HCT116 (cell line): Measurements from ENCODE around the gene GDNF. TPM values are rescaled to one million over a fixed set of nuclear protein-coding genes. Genes with fewer than 3 reads are reported as not detected.

ENCODE experiments used
- ATAC-seq: fragments of 200-7000 bp; cut with Tn5 transposase; 2 replicates; pipeline ENCODE4 v1.9.1; 2020; ENCODE audit warnings: mild to moderate bottlenecking, moderate library complexity
- BruUV-seq: library from RNA; stranded (reverse); fragments of 400-500 nt; replicated peaks from 2 replicates; lab custom pipeline; 2021; lab: Mats Ljungman, UMichigan
- CTCF ChIA-PET: fragments of 300-600 bp; sonication (Branson Sonifier 250); formaldehyde crosslinking; loops from one replicate; lab custom pipeline; 2021; ENCODE audit warnings: antibody characterized with exemption; lab: Charles Lee
- POLR2A ChIA-PET: fragments of 300-600, 350-600 bp; sonication (Branson Sonifier 250); formaldehyde crosslinking; loops from one replicate; lab custom pipeline; 2021; ENCODE audit warnings: antibody characterized with exemption; lab: Charles Lee
- RAD21 ChIA-PET, 2 experiments: fragments of 300-600 bp; sonication (Branson Sonifier 250); formaldehyde crosslinking; loops; one replicate each; lab custom pipeline; 2023; ENCODE audit warnings: low total read pairs in 2 of 2; ENCODE audit not compliant: uncharacterized antibody in 2 of 2, unreplicated experiment in 2 of 2, low non-redundant PET in 1 of 2; lab: Charles Lee
- DNase-seq: peaks from one replicate; pipeline ENCODE4 v3.0.0-alpha.2; 2010; ENCODE audit warnings: low read depth, low spot score
- H2AFZ ChIP-seq: fragments of 200-600 bp; shearing (Covaris generic), sonication (generic); 2 replicates; pipeline ENCODE4 v1.6.1; 2017; ENCODE audit warnings: low read depth, mixed run types, mixed read lengths, antibody characterized with exemption, low read length; ENCODE audit not compliant: poor library complexity, severe bottlenecking
- H3K27ac ChIP-seq: 2 replicates; pipeline ENCODE4 v1.5.1; 2012; ENCODE audit warnings: low read depth, low read length
- H3K27me3 ChIP-seq: fragments of 200-600 bp; sonication (generic); 2 replicates; pipeline ENCODE4 v1.6.1; 2016; ENCODE audit warnings: mixed run types, low read length, mixed read lengths; ENCODE audit not compliant: insufficient read depth
- H3K36me3 ChIP-seq, 2 experiments: fragments of 200-500 bp in 1 of 2; fragments of 200-600 bp in 1 of 2; sonication (Bioruptor generic) in 1 of 2; sonication (generic) in 1 of 2; 2 replicates each; pipeline versions ENCODE4 v1.5.1 to v1.6.1; 2014 to 2016; ENCODE audit warnings: low read length in 2 of 2, inconsistent platforms in 1 of 2, mixed read lengths in 1 of 2, mixed run types in 1 of 2; ENCODE audit not compliant: insufficient read depth in 2 of 2, control insufficient read depth in 1 of 2
- H3K4me1 ChIP-seq, 2 experiments: fragments of 200-600 bp in 1 of 2; sonication (generic) in 1 of 2; 2 replicates each; pipeline versions ENCODE4 v1.5.1 to v1.6.1; 2012 to 2017; ENCODE audit warnings: low read length in 2 of 2, inconsistent platforms in 1 of 2, mild to moderate bottlenecking in 1 of 2, mixed read lengths in 1 of 2, mixed run types in 1 of 2, moderate library complexity in 1 of 2; ENCODE audit not compliant: insufficient read depth in 2 of 2, control insufficient read depth in 1 of 2
- H3K4me2 ChIP-seq: fragments of 200-600 bp; sonication (generic); 2 replicates; pipeline ENCODE4 v1.6.1; 2017; ENCODE audit warnings: mixed run types, low read length, mixed read lengths
- H3K4me3 ChIP-seq, 2 experiments: fragments of 200-600 bp in 1 of 2; sonication (generic) in 1 of 2; replicated peaks in 1 of 2; 2 replicates each; pipeline ENCODE4 v1.5.1; 2011 to 2016; ENCODE audit warnings: low read length in 2 of 2, control low read depth in 1 of 2, low read depth in 1 of 2, mild to moderate bottlenecking in 1 of 2, mixed read lengths in 1 of 2, mixed run types in 1 of 2
- H3K79me2 ChIP-seq: fragments of 200-600 bp; sonication (generic); 2 replicates; pipeline ENCODE4 v1.6.1; 2017; ENCODE audit warnings: mild to moderate bottlenecking, mixed run types, low read length, moderate library complexity, mixed read lengths; ENCODE audit not compliant: insufficient read depth
- H3K9ac ChIP-seq: fragments of 200-600 bp; sonication (generic); 2 replicates; pipeline ENCODE4 v1.6.1; 2016; ENCODE audit warnings: low read length, mixed read lengths
- H3K9me2 ChIP-seq: fragments of 200-600 bp; sonication (generic), shearing (Covaris generic); 2 replicates; pipeline ENCODE4 v1.6.1; 2017; ENCODE audit warnings: mixed run types, mild to moderate bottlenecking, moderate library complexity; ENCODE audit not compliant: insufficient read depth
- H3K9me3 ChIP-seq, 2 experiments: fragments of 200-500 bp in 1 of 2; fragments of 200-600 bp in 1 of 2; sonication (Bioruptor generic) in 1 of 2; sonication (generic) in 1 of 2; 2 replicates each; pipeline ENCODE4 v1.6.1; 2014 to 2017; ENCODE audit warnings: low read length in 2 of 2, mixed read lengths in 2 of 2, inconsistent platforms in 1 of 2, low read depth in 1 of 2, mild to moderate bottlenecking in 1 of 2, mixed run types in 1 of 2, moderate library complexity in 1 of 2; ENCODE audit not compliant: control insufficient read depth in 1 of 2, insufficient read depth in 1 of 2
- H4K20me1 ChIP-seq: fragments of 200-600 bp; sonication (generic), shearing (Covaris generic); 2 replicates; pipeline ENCODE4 v1.6.1; 2017; ENCODE audit warnings: mixed run types, mild to moderate bottlenecking, moderate library complexity; ENCODE audit not compliant: insufficient read depth
- CBX3 ChIP-seq: IDR thresholded peaks from 2 replicates; pipeline ENCODE4 v1.6.1; 2012; ENCODE audit warnings: low read depth
- CEBPB ChIP-seq: IDR thresholded peaks from 2 replicates; pipeline ENCODE4 v1.6.1; 2012; ENCODE audit warnings: low read depth
- EGR1 ChIP-seq: IDR thresholded peaks from 2 replicates; pipeline ENCODE4 v1.6.1; 2012; ENCODE audit warnings: low read depth
- ELF1 ChIP-seq: IDR thresholded peaks from 2 replicates; pipeline ENCODE4 v1.6.1; 2012; ENCODE audit warnings: low read depth, borderline replicate concordance
- FOSL1 ChIP-seq: IDR thresholded peaks from 2 replicates; pipeline ENCODE4 v1.6.1; 2012; ENCODE audit warnings: low read depth
- JUND ChIP-seq: IDR thresholded peaks from 2 replicates; pipeline ENCODE4 v1.6.1; 2012
- POLR2A ChIP-seq: IDR thresholded peaks from 2 replicates; pipeline ENCODE4 v1.7.0; 2011; ENCODE audit warnings: borderline replicate concordance; ENCODE audit not compliant: insufficient read depth, insufficient read length; ENCODE audit errors: extremely low read depth
- TCF7L2 ChIP-seq: IDR thresholded peaks from 2 replicates; pipeline ENCODE4 v1.7.0; 2011; ENCODE audit warnings: borderline replicate concordance, inconsistent platforms; ENCODE audit not compliant: insufficient read depth, insufficient read length; ENCODE audit errors: extremely low read depth
- ZFX ChIP-seq: fragments of 450-650 bp; IDR thresholded peaks from 2 replicates; pipeline ENCODE4 v1.6.1; 2017
- intact Hi-C: fragments of 100-400 bp; cut with micrococcal nuclease; formaldehyde crosslinking; loops from 2 replicates; pipeline ENCODE4 v1.10.0; 2022
- total RNA-seq: library from RNA; stranded (reverse); gene quantifications from one replicate; pipeline ENCODE4 v1.2.1, GENCODE V29; 2021; ENCODE audit not compliant: unreplicated experiment
- TF ChIP-seq, protein P1 (sequence below): IDR thresholded peaks from 2 replicates; pipeline ENCODE4 v1.6.1; 2012; ENCODE audit warnings: low read depth

GDNF gene
- total RNA-seq, 1 experiment from 2014 or later, result not detected

DNA sequence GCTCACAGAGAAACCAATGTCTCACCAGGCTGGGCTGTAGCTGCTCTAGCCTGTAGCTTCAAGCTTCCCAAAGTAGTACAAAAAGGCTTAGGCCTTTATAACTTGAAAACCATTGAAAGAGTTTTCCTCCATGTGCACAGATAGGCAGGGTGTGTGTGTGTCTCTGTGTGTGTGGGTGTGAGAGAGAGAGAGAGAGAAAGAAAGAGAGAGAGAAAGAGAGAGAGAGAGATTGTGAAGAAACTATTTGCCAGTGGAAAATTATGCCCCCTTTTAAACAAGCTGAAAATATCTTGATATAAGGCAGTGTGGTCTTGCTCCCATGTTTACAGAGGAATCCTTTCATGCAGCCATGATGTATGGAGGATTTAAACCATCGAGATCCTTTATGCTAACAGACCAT, 17.9 kb upstream of the GDNF start:
- DNase-seq (no peak), ATAC-seq (no peak)
- Histone ChIP-seq H3K9me2 (no peaks in the 10 kb centered on the region), H3K27me3 (no peaks in the 10 kb centered on the region; the same call in 1 of the 2 replicates), H3K4me1 (no peaks in the 10 kb centered on the region), H2AFZ (no peak overlapping the region), H3K79me2 (no peaks in the 10 kb centered on the region), H3K9ac (no peak overlapping the region), H3K36me3 (no peaks in the 10 kb centered on the region), H3K4me3 (no peak overlapping the region), H3K9me3 (no peaks in the 10 kb centered on the region), H3K27ac (no peak overlapping the region), H4K20me1 (no peaks in the 10 kb centered on the region), H3K4me2 (no peak overlapping the region)
- no peak for TF ChIP-seq ZFX
- TF ChIP-seq JUND, result no peak
- no peak for TF ChIP-seq CBX3
- no peak for TF ChIP-seq POLR2A
- no peak for TF ChIP-seq FOSL1
- TF ChIP-seq ELF1, result no peak
- TF ChIP-seq EGR1, result no peak
- no peak for TF ChIP-seq CEBPB
- TF ChIP-seq, protein P1, sequence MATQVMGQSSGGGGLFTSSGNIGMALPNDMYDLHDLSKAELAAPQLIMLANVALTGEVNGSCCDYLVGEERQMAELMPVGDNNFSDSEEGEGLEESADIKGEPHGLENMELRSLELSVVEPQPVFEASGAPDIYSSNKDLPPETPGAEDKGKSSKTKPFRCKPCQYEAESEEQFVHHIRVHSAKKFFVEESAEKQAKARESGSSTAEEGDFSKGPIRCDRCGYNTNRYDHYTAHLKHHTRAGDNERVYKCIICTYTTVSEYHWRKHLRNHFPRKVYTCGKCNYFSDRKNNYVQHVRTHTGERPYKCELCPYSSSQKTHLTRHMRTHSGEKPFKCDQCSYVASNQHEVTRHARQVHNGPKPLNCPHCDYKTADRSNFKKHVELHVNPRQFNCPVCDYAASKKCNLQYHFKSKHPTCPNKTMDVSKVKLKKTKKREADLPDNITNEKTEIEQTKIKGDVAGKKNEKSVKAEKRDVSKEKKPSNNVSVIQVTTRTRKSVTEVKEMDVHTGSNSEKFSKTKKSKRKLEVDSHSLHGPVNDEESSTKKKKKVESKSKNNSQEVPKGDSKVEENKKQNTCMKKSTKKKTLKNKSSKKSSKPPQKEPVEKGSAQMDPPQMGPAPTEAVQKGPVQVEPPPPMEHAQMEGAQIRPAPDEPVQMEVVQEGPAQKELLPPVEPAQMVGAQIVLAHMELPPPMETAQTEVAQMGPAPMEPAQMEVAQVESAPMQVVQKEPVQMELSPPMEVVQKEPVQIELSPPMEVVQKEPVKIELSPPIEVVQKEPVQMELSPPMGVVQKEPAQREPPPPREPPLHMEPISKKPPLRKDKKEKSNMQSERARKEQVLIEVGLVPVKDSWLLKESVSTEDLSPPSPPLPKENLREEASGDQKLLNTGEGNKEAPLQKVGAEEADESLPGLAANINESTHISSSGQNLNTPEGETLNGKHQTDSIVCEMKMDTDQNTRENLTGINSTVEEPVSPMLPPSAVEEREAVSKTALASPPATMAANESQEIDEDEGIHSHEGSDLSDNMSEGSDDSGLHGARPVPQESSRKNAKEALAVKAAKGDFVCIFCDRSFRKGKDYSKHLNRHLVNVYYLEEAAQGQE, result no peak
- TF ChIP-seq TCF7L2, result no peak
- RAD21 ChIA-PET, result interaction anchor here in 1 of 2 experiments (0.7 kb wide), 1 partner anchor 120 kb away, joined by 3 read pairs; no protein-coding TSS in a partner anchor
- POLR2A ChIA-PET, result no interaction called here
- BruUV-seq, result no TSS peak
- CTCF ChIA-PET, result interaction anchor here (0.5 kb wide), 1 partner anchor 341 kb away, joined by 3 read pairs; no protein-coding TSS in a partner anchor
- intact Hi-C loops, result no loop called here
